GM04504 (cell line): ENCODE data around the gene GAD1.

Experiments used
- DNase-seq: peaks from one replicate; pipeline ENCODE4 v3.0.0-alpha.2; 2012; ENCODE audit warnings: low read depth

The GAD1 gene

GRCh38 chr2:170895023-170895757 lies 78.5 kb downstream of the GAD1 start:
- no peak for DNase-seq

DNA sequence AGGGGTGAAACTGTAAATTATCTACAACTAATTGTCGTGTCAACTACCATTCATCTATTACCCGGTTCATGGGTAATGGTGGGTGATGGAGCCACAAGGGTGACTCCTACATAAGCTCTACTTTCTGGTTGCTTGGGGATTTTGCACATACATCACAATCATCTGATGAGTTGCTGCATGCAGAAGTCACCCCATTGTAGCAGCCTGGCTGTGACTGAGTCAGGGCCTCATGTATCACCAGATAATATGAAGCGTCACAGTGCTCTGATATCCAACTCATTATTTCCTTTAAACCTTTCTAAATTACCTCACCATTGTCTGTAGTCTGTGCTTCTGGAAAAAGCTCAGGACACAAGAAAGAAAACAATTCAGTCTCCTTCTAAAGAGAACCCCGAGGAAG lies 79.9 kb downstream of the GAD1 start:
- no peak for DNase-seq

GRCh38 chr2:170897108-170897507 lies 80.4 kb downstream of the GAD1 start:
- no peak for DNase-seq

GRCh38 chr2:170905864-170906263 lies 89.2 kb downstream of the GAD1 start:
- DNase-seq: no peak
